HepG2 (cell line): ENCODE measurements around the gene LLGL2. TPM values are rescaled to one million over a fixed set of nuclear protein-coding genes. Genes with fewer than 3 reads are reported as not detected.
A peak's percentile ranks its signal among the peaks of the same experiment; 100 is the strongest.

Experiments used
- FOXJ3 ChIP-seq: sonication (generic); formaldehyde crosslinking; IDR thresholded peaks from 2 replicates; pipeline ENCODE4 v1.4.0; 2020; ENCODE audit warnings: missing genetic modification reagents, mild to moderate bottlenecking, borderline replicate concordance
- FOXP4 ChIP-seq: sonication (generic); formaldehyde crosslinking; IDR thresholded peaks from 2 replicates; pipeline ENCODE4 v1.4.0; 2020; ENCODE audit warnings: missing genetic modification reagents
- HDAC2 ChIP-seq: sonication (generic); formaldehyde crosslinking; IDR thresholded peaks from 2 replicates; pipeline ENCODE4 v1.4.0; 2020; ENCODE audit warnings: missing genetic modification reagents
- HMGA1 ChIP-seq: sonication (generic); formaldehyde crosslinking; conservative IDR thresholded peaks from 2 replicates; pipeline ENCODE4 v1.4.0; 2020; ENCODE audit warnings: missing genetic modification reagents
- KLF16 ChIP-seq, 2 experiments: sonication (generic) in 1 of 2; formaldehyde crosslinking in 1 of 2; IDR thresholded peaks; 2 replicates each; pipeline versions ENCODE4 v1.6.1 to v1.8.0; 2016 to 2023; ENCODE audit warnings: missing genetic modification reagents in 2 of 2, missing compliant biosample characterization in 1 of 2
- MAFK ChIP-seq, 2 experiments: IDR thresholded peaks in 1 of 2; conservative IDR thresholded peaks in 1 of 2; 2 replicates each; pipeline ENCODE4 v1.6.1; 2011; ENCODE audit warnings: improper control_type of control experiment in 2 of 2, low read length in 2 of 2
- MAZ ChIP-seq, 2 experiments: sonication (generic) in 1 of 2; formaldehyde crosslinking in 1 of 2; IDR thresholded peaks; 2 replicates each; pipeline versions ENCODE4 v1.5.0 to v1.6.1; 2012 to 2020; ENCODE audit warnings: low read depth in 2 of 2, mild to moderate bottlenecking in 2 of 2, borderline replicate concordance in 1 of 2, improper control_type of control experiment in 1 of 2, low read length in 1 of 2, missing genetic modification reagents in 1 of 2, moderate library complexity in 1 of 2
- NFIC ChIP-seq: IDR thresholded peaks from 2 replicates; pipeline ENCODE4 v1.6.1; 2012; ENCODE audit warnings: mild to moderate bottlenecking, low read length, inconsistent platforms
- PHF8 ChIP-seq: sonication (generic); formaldehyde crosslinking; IDR thresholded peaks from 2 replicates; pipeline ENCODE4 v1.5.0; 2020; ENCODE audit warnings: missing genetic modification reagents
- SIN3A ChIP-seq: IDR thresholded peaks from 2 replicates; pipeline ENCODE4 v1.6.1; 2011; ENCODE audit warnings: low read depth, mild to moderate bottlenecking, control low read depth, low read length, borderline replicate concordance
- SP4 ChIP-seq: sonication (generic); formaldehyde crosslinking; IDR thresholded peaks from 2 replicates; pipeline ENCODE4 v1.8.1; 2023; ENCODE audit warnings: mild to moderate bottlenecking, missing genetic modification reagents
- SSRP1 ChIP-seq: IDR thresholded peaks from 2 replicates; pipeline ENCODE4 v1.6.1; 2016; ENCODE audit warnings: control low read depth
- TAF15 ChIP-seq: fragments of 200-400 bp; formaldehyde crosslinking; IDR thresholded peaks from one replicate; pipeline ENCODE4 v1.6.1; 2018; ENCODE audit warnings: mild to moderate bottlenecking, low read depth, low read length; ENCODE audit not compliant: poor library complexity, severe bottlenecking
- TFAP4 ChIP-seq: sonication (generic); IDR thresholded peaks from 2 replicates; pipeline ENCODE4 v1.6.1; 2016; ENCODE audit warnings: low read depth, borderline replicate concordance
- U2AF2 ChIP-seq: fragments of 200-400 bp; formaldehyde crosslinking; IDR thresholded peaks from 2 replicates; pipeline ENCODE4 v1.6.1; 2017; ENCODE audit warnings: low read depth, mild to moderate bottlenecking, low read length
- XBP1 ChIP-seq: sonication (generic); formaldehyde crosslinking; IDR thresholded peaks from 2 replicates; pipeline ENCODE4 v1.5.0; 2020; ENCODE audit warnings: missing genetic modification reagents
- ZBTB1 ChIP-seq: sonication (generic); formaldehyde crosslinking; IDR thresholded peaks from 2 replicates; pipeline ENCODE4 v1.4.0; 2020; ENCODE audit warnings: missing genetic modification reagents, borderline replicate concordance
- ZBTB34 ChIP-seq: sonication (generic); formaldehyde crosslinking; IDR thresholded peaks from 2 replicates; pipeline ENCODE4 v1.8.0; 2022; ENCODE audit warnings: mild to moderate bottlenecking, missing genetic modification reagents
- ZBTB39 ChIP-seq: sonication (generic); formaldehyde crosslinking; IDR thresholded peaks from 2 replicates; pipeline ENCODE4 v1.5.0; 2020; ENCODE audit warnings: missing genetic modification reagents
- ZNF569 ChIP-seq: sonication (generic); formaldehyde crosslinking; IDR thresholded peaks from 2 replicates; pipeline ENCODE4 v1.5.0; 2020; ENCODE audit warnings: mild to moderate bottlenecking, missing genetic modification reagents, moderate library complexity, borderline replicate concordance
- ZNF737 ChIP-seq: sonication (generic); formaldehyde crosslinking; IDR thresholded peaks from 2 replicates; pipeline ENCODE4 v1.5.0; 2020; ENCODE audit warnings: missing genetic modification reagents, mild to moderate bottlenecking, borderline replicate concordance
- ZNF775 ChIP-seq: sonication (generic); formaldehyde crosslinking; IDR thresholded peaks from 2 replicates; pipeline ENCODE4 v1.4.0; 2020; ENCODE audit warnings: missing genetic modification reagents, mild to moderate bottlenecking, moderate library complexity, borderline replicate concordance
- polyA plus RNA-seq, 8 experiments: library from polyadenylated mRNA; depleted of rRNA in 3 of 8; stranded (reverse) in 7 of 8; unstranded in 1 of 8; fragments of >200 nt; fragmentation: Illumina TruSeq in 4 of 8; extraction: Trizol in 4 of 8; gene quantifications; 2 replicates each; pipeline versions ENCODE4 v1.2.1 to v1.2.3, GENCODE V29; 2011 to 2016; ENCODE audit warnings: low read depth in 4 of 8, missing spikeins in 1 of 8, mixed read lengths in 1 of 8; ENCODE audit not compliant: insufficient read depth in 1 of 8
- total RNA-seq, 5 experiments: library from RNA; depleted of rRNA; stranded (reverse); fragments of >200 nt; fragmentation: Illumina TruSeq; extraction: Trizol; gene quantifications; 2 replicates each; pipeline ENCODE4 v1.2.3, GENCODE V29; 2016; ENCODE audit warnings: low read depth in 1 of 5

LLGL2 gene
- total and polyA plus RNA-seq, 2 of the 13 experiments (the other 11 are each of a cell fraction or from before 2014, with no cell fraction given), result 83.0 to 86.7 TPM

- TF ChIP-seq ZNF569 (CRISPR knock-in tag) (no peak; the same call in 1 of the 2 replicates), KLF16 (CRISPR knock-in tag; IDR thresholded peaks at IDR 0.05) (peak in 1 of 2 experiments; percentile 95; a peak in 2 of 4 replicates), HDAC2 (peak; percentile 92; the same call in 1 of the 2 replicates), TFAP4 (peak; percentile 82; the same call in 1 of the 2 replicates), TAF15 (no peak), ZNF775 (CRISPR knock-in tag) (no peak), SSRP1 (CRISPR knock-in tag) (peak; percentile 83; the same call in 1 of the 2 replicates), PHF8 (peak; percentile 56; the same call in 1 of the 2 replicates), MAZ (IDR thresholded peaks at IDR 0.05; ENCODE audit: borderline replicate concordance, low read depth, low read length) (peak; percentile 34; the same call in 1 of the 2 replicates), MAZ (CRISPR knock-in tag; IDR thresholded peaks at IDR 0.05; ENCODE audit: low read depth) (peak; percentile 88; the same call in 1 of the 2 replicates), ZBTB34 (peak; percentile 99), FOXP4 (peak; percentile 90), ZBTB1 (CRISPR knock-in tag) (no peak), ZBTB39 (CRISPR knock-in tag) (no peak), HMGA1 (CRISPR knock-in tag) (no peak), MAFK (conservative IDR thresholded peaks at IDR 0.05 in 1 of 2, IDR thresholded peaks at IDR 0.05 in 1 of 2; ENCODE audit: low read length in 2 of 2) (no peak), XBP1 (CRISPR knock-in tag) (no peak), U2AF2 (no peak), SIN3A (no peak; the same call in 1 of the 2 replicates), SP4 (CRISPR knock-in tag) (peak; percentile 78; the same call in 1 of the 2 replicates), NFIC (no peak; the same call in 1 of the 2 replicates), ZNF737 (peak; percentile 39; the same call in 1 of the 2 replicates), FOXJ3 (CRISPR knock-in tag) (peak; percentile 53; the same call in 1 of the 2 replicates)
Observed at GRCh38 chr17:75557075-75557851, 31.8 kb downstream of the LLGL2 start (continued).
